Islet of Langerhans (tissue), 1 donor: ENCODE data around the gene XRN1.
"Not testable (repeated sequence)": the region's sequence is repeated elsewhere in the genome, so short reads cannot be mapped to it uniquely, and the experiment has no call there.

Experiments used
- FAIRE-seq: peaks from one replicate; lab custom pipeline; 2011; peaks lifted over from hg19 to GRCh38; lab: Jason Lieb, UNC

Gene XRN1, protein sequence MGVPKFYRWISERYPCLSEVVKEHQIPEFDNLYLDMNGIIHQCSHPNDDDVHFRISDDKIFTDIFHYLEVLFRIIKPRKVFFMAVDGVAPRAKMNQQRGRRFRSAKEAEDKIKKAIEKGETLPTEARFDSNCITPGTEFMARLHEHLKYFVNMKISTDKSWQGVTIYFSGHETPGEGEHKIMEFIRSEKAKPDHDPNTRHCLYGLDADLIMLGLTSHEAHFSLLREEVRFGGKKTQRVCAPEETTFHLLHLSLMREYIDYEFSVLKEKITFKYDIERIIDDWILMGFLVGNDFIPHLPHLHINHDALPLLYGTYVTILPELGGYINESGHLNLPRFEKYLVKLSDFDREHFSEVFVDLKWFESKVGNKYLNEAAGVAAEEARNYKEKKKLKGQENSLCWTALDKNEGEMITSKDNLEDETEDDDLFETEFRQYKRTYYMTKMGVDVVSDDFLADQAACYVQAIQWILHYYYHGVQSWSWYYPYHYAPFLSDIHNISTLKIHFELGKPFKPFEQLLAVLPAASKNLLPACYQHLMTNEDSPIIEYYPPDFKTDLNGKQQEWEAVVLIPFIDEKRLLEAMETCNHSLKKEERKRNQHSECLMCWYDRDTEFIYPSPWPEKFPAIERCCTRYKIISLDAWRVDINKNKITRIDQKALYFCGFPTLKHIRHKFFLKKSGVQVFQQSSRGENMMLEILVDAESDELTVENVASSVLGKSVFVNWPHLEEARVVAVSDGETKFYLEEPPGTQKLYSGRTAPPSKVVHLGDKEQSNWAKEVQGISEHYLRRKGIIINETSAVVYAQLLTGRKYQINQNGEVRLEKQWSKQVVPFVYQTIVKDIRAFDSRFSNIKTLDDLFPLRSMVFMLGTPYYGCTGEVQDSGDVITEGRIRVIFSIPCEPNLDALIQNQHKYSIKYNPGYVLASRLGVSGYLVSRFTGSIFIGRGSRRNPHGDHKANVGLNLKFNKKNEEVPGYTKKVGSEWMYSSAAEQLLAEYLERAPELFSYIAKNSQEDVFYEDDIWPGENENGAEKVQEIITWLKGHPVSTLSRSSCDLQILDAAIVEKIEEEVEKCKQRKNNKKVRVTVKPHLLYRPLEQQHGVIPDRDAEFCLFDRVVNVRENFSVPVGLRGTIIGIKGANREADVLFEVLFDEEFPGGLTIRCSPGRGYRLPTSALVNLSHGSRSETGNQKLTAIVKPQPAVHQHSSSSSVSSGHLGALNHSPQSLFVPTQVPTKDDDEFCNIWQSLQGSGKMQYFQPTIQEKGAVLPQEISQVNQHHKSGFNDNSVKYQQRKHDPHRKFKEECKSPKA (N-terminal part only)

DNA sequence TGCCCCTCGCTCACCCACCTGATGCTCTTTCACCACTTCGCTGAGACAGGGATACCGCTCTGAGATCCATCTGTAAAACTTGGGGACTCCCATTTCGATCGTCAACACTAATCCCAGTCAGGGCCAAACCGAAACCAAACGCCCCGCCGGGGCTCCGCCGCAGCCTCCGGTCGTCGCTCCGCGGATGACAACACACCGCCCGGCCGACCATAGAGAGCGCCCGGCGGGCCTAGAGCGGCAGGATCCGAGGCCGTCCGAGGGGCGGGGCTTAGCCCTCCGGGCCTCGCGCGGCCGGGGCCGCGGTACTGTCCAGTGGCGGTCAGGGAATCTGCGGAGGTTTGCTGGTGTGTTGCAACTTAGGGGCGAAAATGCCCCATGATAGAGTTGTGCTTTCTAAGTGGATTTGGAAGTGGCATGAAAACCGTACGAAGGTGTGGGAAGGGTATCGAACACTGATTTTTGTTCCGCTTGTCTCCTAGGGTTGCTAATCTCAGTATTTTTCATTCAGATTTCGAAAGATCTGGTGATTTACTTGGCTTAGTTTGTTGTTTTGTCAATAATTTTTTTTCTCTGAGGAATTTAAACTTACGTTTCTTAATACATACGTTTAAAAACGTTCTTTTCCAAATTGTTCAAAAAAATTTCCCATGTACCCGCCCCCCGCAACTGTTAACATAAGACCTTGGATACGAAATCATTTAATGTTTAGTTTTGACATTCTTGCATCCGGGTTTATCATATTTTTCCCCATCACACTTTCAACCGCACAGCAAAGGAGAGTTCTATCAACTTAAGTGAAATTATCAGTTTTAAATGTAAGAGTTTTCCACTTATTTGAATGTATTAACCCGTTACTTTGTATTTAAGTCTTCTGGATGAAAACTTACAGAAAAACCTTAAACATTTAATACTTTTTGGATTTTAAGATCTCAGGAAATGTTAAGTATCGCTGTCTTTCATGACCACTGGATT, at the start of gene XRN1:
TSS of gene XRN1 (minus strand) at position 186 of the 972 bp plus-strand sequence. CDS start at position 93, 93 bp downstream.
- FAIRE-seq = peak; percentile 60

DNA sequence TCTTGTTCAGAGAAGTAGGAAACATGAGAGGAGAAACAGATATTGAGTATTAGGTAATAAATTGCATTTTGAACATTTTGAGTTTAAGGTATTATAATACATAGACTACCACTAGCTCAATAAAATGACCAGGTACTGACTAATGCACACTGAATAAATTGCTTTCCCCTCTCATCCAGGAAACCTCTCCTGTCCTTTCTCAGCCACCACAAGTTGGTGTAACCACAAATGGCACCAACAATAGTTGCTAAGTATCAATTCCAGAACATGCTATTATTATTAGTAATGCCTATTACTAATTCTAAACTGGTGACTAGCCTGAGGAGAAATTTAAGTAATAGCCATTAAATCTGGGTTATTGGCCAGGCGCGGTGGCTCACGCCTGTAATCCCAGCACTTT, 47.3 kb upstream of the XRN1 start:
- FAIRE-seq = no peak

DNA sequence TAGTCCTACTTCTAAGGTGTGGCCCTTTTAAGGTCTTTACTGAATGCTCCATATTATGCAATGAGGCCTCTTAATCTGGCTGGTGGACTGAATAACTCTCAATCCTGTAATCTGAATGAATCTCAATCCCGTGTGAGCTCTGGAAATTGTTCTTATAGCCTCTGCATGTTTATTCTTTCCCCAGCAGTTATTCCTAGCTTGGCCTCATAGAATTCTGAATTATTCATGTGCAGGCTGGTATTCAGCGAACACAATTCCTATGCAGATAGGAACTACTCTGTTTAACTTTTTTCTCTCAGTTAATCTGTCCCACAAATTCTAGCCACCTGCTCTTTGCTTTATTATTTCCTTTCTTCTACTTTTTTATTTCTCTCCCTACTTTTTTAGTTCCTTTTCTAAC, 44.3 kb upstream of the XRN1 start:
- no peak for FAIRE-seq

DNA sequence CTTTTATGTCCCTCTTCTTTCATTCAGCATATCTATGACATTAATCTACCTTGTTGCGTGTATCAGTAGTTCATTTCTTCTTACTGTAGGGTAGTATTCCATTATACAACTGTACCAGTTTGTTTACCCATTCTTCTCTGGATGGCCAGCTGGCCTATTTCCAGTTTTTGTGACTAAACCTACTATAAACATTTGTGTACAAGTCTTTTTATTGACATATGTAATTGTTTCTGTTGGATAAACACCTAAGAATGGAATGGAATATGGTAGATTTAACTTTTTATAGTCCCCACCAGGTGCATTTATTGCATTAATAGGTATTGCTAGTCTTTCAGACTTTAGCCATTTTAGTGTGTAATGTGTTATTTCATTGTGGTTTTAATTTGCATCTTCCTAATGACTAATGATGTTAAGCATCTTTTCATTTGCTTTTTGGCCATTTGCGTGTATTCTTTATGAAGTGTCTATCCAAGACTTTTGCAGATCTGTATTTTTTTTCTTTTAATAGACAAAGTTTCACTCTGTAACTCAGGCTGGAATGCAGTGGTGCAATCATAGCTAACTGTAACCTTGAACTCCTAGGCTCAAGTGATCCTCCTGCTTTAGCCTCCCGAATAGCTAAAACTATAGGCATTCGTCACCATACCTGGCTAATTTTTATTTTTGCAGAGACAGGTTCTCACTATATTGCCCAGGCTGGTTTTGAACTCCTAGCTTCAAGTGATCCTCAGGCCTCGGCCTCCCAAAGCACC, 41.9 kb upstream of the XRN1 start:
- no peak for FAIRE-seq

DNA sequence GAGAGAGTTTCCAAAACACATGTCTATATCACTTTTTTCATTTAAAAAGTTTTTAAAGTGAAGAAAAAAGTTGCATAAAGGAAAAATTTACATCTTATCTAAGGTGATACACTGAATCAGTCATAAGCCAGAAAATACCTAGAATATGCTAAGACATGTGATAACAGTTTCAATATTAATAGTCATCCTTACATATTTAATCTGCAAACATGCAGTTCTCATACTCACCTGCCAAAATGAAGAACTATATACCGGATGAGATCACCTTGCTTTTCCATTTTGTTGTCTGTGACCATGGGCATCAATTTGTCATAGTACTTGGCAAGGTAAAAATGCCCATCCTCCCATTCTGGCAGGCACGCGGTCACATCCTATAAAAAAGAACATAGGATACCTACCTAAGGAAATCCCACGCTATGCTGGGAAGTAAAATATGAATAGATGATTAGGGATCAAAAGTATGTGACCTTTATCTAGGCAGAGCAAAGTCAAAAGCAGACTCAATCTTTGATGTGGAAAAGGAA, 37.1 kb upstream of the XRN1 start:
- FAIRE-seq = no peak

DNA sequence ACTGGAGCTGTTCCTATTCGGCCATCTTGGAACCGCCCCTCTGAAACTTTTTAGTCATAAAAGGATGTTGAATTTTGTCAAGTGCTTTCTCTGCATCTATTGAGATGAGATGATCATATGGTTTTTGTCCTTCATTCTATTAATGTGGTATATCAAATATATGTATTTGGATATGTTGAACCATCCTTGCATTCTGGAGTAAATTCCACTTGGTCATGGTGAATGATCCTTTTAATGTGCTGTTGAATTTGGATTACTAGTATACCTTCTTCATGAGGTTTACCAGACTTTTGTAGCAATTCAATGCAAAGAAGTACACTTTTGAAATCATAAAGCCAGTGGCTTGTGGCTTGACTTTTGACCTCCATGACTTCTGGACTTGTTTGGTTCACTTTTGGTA, 33.4 kb upstream of the XRN1 start:
- no peak for FAIRE-seq

DNA sequence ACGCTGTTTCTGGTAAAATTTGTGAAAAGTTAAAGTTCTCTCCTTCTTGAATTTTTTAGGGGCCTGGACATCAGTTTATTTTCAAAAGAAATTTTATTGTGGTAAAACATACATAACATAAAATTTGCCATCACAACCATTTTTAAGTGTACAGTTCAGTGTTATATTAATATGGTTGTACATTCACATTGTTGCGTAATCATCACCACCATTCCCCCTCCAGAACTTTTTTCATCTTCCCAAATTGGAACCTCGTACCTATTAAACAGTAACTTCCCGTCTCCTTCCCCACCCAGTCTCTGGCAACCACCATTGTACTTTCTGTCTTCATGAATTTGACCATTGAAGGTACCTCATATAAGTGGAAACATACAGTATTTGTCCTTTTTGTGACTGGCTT, 23.0 kb upstream of the XRN1 start:
- no peak for FAIRE-seq

DNA sequence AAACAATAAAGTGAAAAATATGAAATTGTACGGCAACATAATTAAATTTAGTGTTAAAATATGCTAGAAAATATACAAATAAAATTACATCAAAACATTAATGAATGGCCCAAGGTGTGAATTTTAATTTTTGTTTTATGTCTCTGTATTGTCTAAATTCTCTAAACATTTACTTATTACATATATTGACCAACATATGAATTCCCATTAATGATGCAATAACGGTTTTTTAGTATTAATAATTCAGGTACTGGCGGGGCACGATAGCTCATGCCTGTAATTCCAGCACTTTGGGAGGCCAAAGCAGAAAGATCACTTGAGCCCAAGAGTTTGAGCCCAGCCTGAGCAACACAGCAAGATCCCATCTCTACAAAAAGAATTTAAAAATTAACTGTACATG, 20.6 kb upstream of the XRN1 start:
- peak; percentile 79 for FAIRE-seq

DNA sequence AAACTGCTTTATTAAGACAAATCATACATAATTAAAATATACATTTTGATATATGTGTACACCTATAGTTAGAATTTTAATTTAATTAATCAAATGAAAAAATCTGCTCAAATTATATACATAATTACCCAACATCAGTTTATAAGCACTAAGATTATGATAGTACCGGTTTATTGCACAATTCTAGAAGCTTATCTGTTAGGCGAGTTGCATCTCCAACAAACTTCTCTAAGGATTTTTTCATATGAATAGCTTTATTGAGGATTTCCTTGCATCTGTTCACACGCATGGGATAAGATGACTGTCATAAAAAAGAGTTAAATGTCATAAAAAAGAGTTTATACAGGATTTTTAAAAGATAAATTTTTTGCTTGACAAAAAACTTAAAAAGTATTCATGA, 19.9 kb upstream of the XRN1 start:
- FAIRE-seq = peak; percentile 49

DNA sequence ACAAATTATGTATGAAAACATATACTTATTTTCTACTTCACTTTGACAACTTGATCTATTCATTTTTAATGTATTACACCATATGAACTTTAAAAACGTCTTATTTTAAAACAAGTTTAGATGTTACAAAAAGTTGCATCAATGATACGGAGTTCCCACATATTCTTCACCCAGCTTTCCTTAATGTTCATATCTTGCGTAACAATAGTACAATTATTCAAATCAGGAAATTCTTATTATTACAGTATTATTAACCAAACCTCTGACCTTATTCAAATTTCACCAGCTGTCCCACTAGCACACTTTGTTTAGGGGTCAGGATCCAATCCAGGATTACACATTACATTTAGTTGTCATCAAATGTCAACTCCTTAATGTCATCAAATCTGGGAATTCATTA, 12.9 kb upstream of the XRN1 start:
- FAIRE-seq = no peak

DNA sequence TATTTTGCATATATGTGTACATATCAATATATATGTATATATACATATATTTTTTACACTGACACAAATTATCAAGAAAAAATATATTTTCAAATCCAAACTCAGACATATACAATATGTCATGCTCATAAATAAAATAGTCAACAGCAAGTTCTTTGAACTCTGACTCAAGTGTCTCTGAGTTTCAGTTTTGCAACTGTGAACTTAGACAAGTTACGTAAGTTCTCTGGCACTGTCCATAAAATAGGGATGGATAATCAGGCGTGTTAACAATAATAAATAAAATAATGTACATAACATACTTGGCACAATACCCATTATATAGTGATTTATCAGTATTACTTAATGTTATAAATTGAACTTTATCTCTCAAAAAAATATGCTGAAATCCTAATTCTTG, 12.1 kb upstream of the XRN1 start:
- FAIRE-seq = no peak

DNA sequence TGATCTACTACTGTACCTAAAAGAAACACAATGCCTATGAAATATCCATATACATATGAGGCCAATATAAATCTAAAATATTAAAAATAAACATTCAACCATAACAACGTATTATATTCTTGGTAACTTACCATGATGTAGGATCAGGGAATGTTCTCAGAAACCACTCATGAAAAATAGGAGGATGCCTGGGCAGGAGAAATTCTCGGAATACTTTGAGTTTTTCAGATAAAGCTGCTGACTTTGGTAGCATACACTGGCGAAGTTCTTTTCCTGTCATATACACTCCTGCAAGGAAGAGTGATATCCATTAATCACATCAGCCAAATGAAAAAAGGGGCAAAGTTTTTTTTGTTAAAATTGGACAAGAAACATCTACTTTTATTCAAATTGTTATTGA, 11.3 kb upstream of the XRN1 start:
- FAIRE-seq = no peak

DNA sequence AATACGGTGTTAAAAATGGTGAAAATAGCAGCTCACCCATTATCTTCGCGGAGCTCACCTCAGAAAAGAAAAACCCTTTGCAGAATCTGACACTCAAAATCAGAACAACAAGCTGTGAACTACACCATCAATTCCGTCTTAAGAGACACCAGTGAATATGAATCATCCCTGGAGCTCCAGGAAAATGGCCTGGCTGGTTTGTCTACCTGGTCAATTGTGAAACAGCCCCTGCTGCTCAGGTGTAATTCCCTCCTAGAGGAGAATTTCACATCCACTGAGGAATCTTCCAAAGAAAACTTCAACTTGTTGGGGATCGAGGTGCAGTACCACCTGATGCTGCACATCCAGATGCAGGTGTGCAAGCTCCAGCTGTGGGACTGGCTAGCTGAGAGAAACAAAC, 3.0 kb upstream of the XRN1 start:
- FAIRE-seq = no peak

DNA sequence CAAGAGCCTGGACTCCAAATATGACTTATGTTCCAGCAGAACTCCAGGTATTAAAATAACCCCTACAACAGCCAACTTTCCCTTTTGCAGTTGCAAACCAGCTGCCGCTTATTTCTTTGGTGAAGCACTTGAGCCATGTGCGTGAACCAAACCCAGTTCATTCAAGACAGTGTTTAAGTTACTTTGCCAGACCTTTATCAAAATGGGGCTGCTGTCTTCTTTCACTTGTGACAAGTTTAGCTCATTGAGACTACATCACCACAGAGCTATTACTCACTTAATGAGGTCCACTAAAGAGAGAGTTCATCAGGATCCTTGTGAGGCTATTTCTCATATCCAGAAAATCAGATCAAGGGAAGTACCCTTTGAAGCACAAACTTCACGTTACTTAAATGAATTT, 2.4 kb upstream of the XRN1 start:
- no peak for FAIRE-seq

DNA sequence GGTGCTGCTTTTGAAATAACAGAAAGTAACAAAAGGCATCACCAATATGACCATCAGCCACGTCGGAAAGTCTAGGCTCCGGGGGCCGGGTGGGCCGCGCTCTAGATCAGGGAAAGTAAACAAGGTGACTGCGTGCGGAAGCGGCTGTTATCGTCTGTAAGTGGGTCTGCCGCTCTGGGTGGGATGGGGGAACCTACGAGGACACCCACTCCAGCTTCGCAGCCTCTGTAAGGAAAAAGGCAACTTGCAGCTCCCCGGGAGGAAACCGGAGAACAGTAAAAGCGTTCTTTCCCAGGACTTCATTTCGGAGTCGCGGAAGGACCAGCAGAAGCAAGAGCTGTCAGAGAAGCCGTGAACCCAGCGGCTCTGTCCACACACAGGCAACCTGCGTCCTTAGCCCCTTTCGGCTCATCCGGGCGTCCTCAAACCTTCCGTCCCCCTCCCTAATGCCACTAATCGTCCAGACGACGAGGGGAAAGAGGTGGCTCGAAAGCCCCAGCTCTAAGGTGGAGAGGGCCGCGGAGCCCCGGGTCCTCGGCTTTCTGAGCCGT, 461 bp downstream of the XRN1 start:
- FAIRE-seq = no peak

DNA sequence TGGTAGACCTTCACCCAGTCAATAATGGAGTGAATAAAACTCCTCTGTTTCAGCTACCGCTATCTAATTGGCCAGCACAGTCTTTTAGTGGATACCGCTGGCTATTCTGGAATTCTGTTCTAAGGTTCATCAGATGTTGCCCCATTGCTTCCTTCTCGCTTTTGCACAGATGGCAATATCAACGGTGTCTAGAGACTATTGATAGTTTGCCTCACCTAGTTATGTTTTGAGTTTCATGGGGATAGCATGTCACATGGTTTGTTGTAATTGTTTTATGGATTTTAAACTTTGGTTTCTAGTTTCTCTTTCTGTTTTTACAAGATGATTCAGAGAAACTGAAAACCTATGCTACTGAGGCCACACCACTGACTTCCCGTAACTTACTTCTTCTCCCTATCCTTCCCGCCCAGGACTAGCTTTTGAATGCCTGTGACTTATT, 2.0 kb downstream of the XRN1 start:
- FAIRE-seq = no peak

DNA sequence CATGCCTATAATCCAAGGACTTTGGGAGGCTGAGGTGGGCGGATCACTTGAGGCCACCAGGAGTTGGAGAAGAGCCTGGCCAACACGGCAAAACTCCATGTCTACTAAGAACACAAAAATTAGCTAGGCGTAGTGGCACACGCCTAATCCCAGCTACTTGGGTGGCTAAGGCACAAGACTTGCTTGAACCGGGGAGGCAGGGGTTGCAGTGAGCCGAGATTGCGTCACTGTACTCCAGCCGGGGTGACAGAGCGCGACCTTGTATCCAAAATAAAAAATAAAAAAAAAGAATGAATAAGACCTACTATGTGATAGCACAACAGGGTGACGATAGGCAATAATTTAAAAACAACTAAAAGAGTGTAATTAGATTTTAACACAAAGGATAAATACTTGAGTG, 3.5 kb downstream of the XRN1 start:
- FAIRE-seq = no peak

DNA sequence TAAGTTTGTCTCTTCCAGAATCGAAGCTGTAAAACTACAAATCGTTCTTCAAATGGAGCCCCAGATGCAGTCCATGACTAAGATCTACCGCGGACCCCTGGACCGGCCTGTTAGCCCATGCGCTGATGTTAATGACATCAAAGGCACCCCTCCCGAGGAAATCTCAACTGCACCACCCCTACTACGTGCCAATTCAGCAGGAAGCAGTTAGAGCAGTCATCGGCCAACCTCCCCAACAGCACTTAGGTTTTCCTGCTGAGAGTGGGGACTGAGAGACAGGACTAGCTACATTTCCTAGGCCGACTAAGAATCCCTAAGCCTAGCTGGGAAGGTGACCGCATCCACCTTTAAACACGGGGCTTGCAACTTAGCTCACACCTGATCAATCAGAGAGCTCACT, 4.8 kb downstream of the XRN1 start:
- not testable (repeated sequence) for FAIRE-seq

DNA sequence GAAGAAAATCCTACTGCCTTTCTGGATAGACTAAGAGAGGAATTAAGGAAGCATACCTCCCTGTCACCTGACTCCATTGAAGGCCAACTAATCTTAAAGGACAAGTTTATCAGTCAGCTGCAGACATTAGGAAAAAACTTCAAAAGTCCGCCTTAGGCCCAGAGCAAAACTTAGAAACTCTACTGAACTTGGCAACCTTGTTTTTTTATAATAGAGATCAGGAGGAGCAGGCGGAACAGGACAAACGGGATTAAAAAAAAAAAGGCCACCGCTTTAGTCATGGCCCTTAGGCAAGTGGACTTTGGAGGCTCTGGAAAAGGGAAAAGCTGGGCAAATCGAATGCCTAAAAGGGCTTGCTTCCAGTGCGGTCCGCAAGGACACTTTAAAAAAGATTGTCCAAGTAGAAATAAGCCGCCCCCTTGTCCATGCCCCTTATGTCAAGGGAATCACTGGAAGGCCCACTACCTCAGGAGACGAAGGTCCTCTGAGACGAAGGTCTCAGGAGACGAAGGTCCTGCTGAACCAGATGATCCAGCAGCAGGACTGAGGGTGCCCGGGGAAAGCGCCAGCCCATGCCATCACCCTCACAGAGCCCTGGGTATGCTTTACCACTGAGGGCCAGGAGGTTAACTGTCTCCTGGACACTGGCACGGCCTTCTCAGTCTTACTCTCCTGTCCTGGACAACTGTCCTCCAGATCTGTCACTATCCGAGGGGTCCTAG, 8.2 kb downstream of the XRN1 start:
- not testable (repeated sequence) for FAIRE-seq
